IPS-18a (cell line): ENCODE data around the gene FCRLB.
"Not testable (repeated sequence)": the region's sequence is repeated elsewhere in the genome, so short reads cannot be mapped to it uniquely, and the experiment has no call there.

Source experiments
- H3K27ac ChIP-seq: one replicate; pipeline ENCODE4 v1.5.1; 2013; ENCODE audit warnings: low read length
- H3K27me3 ChIP-seq: one replicate; pipeline ENCODE4 v1.6.1; 2013; ENCODE audit warnings: mild to moderate bottlenecking, low read length; ENCODE audit not compliant: control insufficient read depth, insufficient read depth
- H3K36me3 ChIP-seq: one replicate; pipeline ENCODE4 v1.6.1; 2013; ENCODE audit warnings: low read depth, low read length; ENCODE audit not compliant: control insufficient read depth
- H3K4me1 ChIP-seq: one replicate; pipeline ENCODE4 v1.6.1; 2013; ENCODE audit warnings: low read depth, low read length; ENCODE audit not compliant: control insufficient read depth
- H3K4me3 ChIP-seq: one replicate; pipeline ENCODE4 v1.5.1; 2013; ENCODE audit warnings: low read length
- H3K9ac ChIP-seq: one replicate; pipeline ENCODE4 v1.6.1; 2013; ENCODE audit warnings: mild to moderate bottlenecking, low read length, moderate library complexity
- H3K9me3 ChIP-seq: one replicate; pipeline ENCODE4 v1.6.1; 2013; ENCODE audit warnings: low read depth, low read length; ENCODE audit not compliant: control insufficient read depth

Gene FCRLB, protein sequence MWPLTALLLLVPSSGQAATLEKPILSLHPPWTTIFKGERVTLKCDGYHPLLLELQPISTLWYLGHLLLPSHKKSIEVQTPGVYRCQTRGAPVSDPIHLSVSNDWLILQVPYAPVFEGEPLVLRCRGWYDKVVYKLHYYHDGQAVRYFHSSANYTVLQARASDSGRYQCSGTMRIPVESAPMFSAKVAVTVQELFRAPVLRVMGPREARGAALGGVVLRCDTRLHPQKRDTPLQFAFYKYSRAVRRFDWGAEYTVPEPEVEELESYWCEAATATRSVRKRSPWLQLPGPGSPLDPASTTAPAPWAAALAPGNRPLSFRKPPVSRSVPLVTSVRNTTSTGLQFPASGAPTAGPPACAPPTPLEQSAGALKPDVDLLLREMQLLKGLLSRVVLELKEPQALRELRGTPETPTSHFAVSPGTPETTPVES

DNA sequence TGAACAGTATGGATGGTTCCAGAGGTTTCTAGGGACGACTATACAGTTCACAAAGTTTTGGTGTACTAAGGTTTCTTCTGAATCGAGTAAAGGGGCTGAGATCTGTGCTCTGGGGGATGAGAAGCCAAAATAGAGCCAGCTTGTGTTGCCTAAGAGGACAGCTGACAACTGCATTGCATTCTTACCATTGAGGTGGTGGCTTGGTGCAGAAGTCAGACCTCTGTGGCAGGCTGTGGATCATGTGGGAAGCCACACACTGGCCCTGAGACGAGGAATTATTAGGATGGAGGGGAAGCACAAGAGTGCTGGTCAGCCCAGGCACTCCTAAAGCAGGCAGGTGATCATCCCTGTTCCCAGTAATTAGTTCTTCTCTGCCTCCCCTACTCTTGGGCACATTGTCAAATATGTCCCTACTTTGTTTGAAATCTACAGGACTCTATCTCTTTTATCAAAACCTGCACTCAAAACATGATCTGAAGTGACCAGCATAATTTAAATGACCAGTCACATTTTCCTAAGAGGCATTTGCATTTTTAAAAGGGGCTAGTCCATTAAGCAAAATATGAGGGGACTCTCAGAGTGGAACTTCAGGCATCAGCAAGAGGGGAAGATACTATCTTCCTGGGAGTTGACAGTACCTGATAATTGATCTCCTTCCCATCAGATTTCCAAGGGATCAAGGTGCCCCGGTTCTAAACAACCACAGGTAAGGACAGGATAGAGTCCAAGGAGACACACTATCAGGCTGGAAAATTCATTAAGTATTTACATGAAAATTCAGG lies at the start of gene FCRLB:
FCRLB (plus strand) TSS at position 589 of the 782 bp plus-strand sequence. CDS start 1,129 bp downstream, outside the sequence.
- no peaks in the 10 kb centered on the region for H3K4me1 ChIP-seq
- H3K27ac ChIP-seq: no peak within 1 kb of the TSS
- H3K27me3 ChIP-seq: peaks cover 31% of the 10 kb centered on the region
- H3K36me3 ChIP-seq: no peaks in the 10 kb centered on the region
- H3K9ac ChIP-seq: no peak within 1 kb of the TSS
- no peak within 1 kb of the TSS for H3K4me3 ChIP-seq
- H3K9me3 ChIP-seq: no peaks in the 10 kb centered on the region

DNA sequence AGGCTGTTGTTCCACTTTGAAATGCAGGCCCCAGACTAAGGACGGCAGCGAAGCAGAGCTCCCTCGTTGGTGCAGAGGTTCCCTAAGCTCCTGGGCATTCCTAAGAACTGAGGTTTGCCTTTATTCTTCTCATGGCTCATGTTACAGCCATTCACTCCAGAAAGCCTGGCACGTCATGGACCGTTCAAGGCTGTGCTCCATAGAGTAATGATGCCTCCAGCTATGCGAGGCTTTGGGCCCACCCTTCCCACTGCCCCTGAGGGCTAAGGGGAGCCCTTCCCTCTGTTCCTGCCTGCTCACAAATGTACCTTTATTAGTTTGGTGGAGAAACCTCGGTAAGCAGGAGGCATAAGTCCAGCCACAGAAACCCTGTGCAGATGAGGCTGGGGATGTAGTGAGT lies 47.9 kb upstream of the FCRLB start:
- not testable (repeated sequence) for H3K27ac ChIP-seq, H3K4me3 ChIP-seq, H3K36me3 ChIP-seq, H3K9ac ChIP-seq, H3K27me3 ChIP-seq, H3K4me1 ChIP-seq, H3K9me3 ChIP-seq

DNA sequence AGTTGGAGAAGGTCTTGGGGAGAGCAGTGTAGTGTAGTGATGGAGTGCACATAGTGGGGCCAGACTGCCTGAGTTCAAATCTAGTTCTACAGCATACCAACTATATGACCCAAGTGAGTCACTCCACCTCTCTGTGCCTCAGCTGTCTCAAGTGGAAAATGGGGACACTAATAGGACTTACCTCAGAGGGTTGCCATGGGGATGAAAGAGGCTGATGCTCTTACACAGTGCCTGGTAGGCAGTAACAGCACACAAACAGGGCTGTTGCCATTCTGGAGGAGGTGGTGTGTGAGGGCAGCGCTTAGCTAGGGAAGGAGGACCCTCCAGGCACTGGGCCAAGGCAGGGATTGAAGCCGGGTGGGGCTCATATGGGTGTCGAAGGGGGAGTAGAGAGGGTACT lies 46.9 kb upstream of the FCRLB start:
- H3K27me3 ChIP-seq, H3K4me1 ChIP-seq, H3K27ac ChIP-seq, H3K9ac ChIP-seq, H3K4me3 ChIP-seq, H3K9me3 ChIP-seq, H3K36me3 ChIP-seq: not testable (repeated sequence)

DNA sequence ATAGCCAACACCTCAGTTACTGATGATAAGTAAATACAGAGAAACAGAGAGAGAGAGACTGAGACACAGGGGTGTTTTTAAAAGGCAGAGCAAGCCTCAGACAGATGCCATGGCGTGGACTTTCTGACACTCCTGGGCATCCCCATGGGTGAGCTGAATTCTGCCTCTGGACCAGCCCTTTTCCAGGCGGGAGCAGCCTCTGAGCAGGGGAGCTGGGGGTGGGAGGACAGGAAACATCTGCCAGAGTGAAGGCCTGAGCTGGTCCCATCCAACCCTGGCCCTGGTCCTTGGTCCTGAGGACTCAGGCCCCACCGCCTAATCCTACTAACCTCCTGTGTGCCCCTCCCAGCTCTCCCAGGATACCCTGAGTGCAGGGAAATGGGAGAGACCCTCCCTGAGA lies 46.4 kb upstream of the FCRLB start:
- H3K36me3 ChIP-seq, H3K9ac ChIP-seq, H3K4me3 ChIP-seq, H3K4me1 ChIP-seq, H3K27ac ChIP-seq, H3K27me3 ChIP-seq, H3K9me3 ChIP-seq: not testable (repeated sequence)

DNA sequence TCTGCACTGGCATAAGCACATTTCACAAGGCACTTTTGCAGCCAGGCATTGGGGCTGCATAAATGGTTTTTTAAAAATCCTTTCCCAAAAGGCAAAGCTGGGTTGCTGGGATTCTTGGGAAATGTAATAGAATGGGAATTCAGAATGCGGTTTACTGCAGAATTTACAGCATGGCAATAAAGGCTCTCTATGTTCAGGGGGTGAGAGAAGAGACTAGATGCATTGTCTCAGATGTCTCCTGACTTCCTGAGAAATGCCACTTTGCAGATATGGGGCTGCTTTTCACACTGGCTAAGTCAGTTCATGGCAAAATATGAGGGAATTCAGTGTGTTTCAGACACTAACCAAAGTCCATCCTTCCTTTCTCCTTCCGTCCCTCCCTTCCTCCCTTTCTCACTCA lies 44.9 kb upstream of the FCRLB start:
- Histone ChIP-seq H3K9ac (no peak overlapping the region), H3K4me3 (no peak overlapping the region), H3K27ac (no peak overlapping the region), H3K27me3 (no peaks in the 10 kb centered on the region), H3K4me1 (peaks cover 1% of the 10 kb centered on the region), H3K36me3 (no peaks in the 10 kb centered on the region), H3K9me3 (no peaks in the 10 kb centered on the region)

DNA sequence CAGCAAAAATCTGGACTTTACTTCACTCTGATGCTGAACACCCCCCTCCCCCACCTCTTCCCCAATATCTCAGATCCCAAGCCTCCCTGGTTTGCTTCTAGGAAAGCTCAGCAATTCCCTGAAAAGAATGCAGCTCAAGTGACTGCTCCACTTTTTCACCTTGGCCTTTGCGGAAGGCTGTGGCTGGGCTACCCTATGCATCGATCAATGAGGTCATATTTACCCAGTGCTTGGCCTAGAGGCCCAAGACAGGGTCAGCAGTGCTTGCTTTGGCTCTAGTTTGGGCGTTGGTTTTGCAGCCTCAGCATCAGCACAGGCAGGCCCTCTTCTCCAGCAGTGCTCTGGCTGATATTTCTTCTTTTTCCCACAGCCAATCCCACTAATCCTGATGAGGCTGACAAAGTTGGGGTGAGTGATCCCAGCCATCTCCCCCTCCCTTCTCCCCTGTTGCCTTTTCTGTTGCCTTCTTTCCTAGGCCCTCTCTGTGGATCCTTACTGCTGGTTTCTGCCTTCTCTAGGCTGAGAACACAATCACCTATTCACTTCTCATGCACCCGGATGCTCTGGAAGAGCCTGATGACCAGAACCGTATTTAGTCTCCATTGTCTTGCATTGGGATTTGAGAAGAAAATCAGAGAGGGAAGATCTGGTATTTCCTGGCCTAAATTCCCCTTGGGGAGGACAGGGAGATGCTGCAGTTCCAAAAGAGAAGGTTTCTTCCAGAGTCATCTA lies 44.2 kb upstream of the FCRLB start:
- Histone ChIP-seq H3K27me3 (no peaks in the 10 kb centered on the region), H3K4me3 (no peak overlapping the region), H3K4me1 (no peaks in the 10 kb centered on the region), H3K9me3 (no peaks in the 10 kb centered on the region), H3K36me3 (no peaks in the 10 kb centered on the region), H3K27ac (no peak overlapping the region), H3K9ac (no peak overlapping the region)

DNA sequence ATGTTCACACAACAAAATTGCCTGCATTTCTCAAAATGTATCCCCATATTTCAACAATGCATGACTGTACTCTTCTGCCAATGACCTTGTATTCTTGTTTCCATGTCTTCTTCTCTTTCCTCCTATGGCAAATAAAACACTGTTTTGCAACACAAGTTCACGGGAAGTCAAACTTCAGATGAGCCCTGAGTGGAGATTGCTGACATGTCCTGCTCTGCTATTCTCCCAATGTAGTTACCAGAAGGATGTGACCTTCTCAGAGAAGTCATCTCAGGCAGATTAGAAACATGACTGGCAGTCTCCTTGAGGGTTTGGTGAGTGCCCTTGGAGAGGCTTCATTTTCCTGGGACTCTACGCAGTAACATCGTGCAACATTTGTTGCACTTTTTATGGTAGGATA lies 42.8 kb upstream of the FCRLB start:
- no peak overlapping the region for H3K4me3 ChIP-seq
- no peaks in the 10 kb centered on the region for H3K36me3 ChIP-seq
- no peaks in the 10 kb centered on the region for H3K27me3 ChIP-seq
- H3K4me1 ChIP-seq: no peaks in the 10 kb centered on the region
- no peak overlapping the region for H3K27ac ChIP-seq
- H3K9me3 ChIP-seq: no peaks in the 10 kb centered on the region
- no peak overlapping the region for H3K9ac ChIP-seq

DNA sequence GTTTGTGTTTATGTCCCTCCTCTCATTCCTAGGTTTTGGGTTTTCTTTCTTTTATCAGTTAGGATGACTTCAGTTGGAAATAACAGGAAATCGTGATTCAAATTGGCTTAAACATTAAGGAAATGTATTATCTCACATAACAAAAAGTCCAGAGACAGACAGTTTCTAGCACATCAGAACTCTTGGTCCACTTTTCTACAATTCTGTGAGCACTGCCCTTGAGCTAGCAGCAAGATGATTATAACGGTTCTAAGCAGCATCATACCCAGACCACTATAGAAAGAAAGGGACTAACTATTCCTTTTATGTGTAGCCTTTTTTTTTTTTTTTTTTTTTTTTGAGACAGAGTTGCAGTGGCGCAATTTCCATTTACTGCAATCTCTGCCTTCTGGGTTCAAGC lies 39.5 kb upstream of the FCRLB start:
- no peaks in the 10 kb centered on the region for H3K4me1 ChIP-seq
- H3K27me3 ChIP-seq: no peaks in the 10 kb centered on the region
- no peak overlapping the region for H3K27ac ChIP-seq
- no peaks in the 10 kb centered on the region for H3K9me3 ChIP-seq
- H3K4me3 ChIP-seq: no peak overlapping the region
- H3K36me3 ChIP-seq: no peaks in the 10 kb centered on the region
- H3K9ac ChIP-seq: no peak overlapping the region

DNA sequence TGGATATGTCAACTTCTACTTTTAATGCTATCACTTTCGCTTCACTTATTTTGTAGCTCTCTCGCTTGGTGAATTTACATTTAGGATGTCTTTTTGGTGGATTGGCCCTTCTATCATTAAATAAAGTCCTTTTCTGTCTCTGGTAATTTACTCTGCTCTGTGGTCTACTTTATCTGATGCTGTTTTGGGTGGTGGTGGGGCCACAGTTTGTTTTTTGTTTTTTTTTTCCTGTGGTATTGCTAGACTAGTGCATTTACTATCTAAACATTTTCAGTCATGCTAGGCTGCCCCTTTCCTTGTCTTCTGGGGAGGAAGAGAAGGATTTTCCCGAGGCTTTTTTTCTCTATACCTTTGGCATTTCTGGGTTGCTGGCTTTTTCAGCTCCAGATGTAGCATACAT lies 32.4 kb upstream of the FCRLB start:
- Histone ChIP-seq H3K36me3 (no peaks in the 10 kb centered on the region), H3K27ac (no peak overlapping the region), H3K4me1 (no peaks in the 10 kb centered on the region), H3K9ac (no peak overlapping the region), H3K4me3 (no peak overlapping the region), H3K9me3 (no peaks in the 10 kb centered on the region), H3K27me3 (no peaks in the 10 kb centered on the region)

DNA sequence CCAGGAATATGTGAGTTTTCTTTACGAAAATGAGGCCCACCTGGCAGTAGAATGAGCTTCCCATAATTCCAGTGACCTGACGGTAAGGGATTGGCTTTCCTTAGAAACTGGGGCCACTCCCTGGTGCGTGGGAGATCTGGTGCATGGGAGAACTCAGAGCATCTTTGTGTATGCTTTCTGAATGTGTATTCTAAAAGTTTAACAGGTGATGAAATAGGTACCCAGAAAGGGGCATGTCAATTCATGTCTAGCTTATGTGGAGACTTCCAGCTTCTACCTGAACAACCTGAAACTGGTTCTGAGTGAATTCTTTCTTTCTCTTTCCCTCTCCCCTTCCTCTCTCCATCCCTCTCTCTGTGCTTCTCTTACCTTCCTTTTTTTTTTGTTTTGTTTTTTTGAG lies 29.5 kb upstream of the FCRLB start:
- Histone ChIP-seq H3K27me3 (no peaks in the 10 kb centered on the region), H3K27ac (no peak overlapping the region), H3K9ac (no peak overlapping the region), H3K4me3 (no peak overlapping the region), H3K36me3 (no peaks in the 10 kb centered on the region), H3K4me1 (no peaks in the 10 kb centered on the region), H3K9me3 (no peaks in the 10 kb centered on the region)

DNA sequence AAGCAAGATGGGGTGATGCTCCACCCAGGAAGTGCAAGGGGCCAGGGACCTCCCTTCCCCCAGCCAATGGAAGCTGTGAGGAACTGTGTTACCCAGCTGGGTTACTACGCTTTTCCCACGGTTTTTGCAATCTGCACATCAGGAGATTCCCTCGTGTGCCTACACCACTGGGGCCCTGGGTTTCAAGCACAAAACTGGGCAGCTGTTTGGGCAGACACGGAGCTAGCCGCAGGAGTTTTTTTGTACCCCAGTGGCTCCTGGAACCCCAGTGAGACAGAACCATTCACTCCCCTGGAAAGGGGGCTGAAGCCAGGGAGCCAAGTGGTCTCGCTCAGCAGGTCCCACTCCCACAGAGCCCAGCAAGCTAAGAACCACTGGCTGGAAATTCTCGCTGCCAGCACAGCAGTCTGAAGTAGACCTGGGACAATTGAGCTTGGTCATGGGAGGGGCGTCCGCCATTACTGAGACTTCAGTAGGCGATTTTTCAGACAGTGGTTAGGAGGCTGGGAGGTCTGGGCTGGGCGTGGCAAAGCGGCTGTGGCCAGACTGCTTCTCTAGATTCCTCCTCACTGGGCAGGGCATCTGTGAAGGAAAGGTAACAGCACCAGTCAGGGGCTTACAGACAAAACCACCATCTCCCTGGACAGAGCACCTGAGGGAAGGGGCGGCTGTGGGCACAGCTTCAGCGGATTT lies 28.2 kb upstream of the FCRLB start:
- H3K27me3 ChIP-seq, H3K4me3 ChIP-seq, H3K9ac ChIP-seq, H3K4me1 ChIP-seq, H3K27ac ChIP-seq, H3K36me3 ChIP-seq, H3K9me3 ChIP-seq: not testable (repeated sequence)
